ENCODE data around the gene BECN2. TPM values are rescaled to one million over a fixed set of nuclear protein-coding genes. Genes with fewer than 3 reads are reported as not detected.

Gene BECN2
- total RNA-seq, 4 donors from 2014 or later = 0.20 TPM; not detected in 3

GRCh38 chr1:241924080-241924808 lies 33.3 kb upstream of the BECN2 start:
- Histone ChIP-seq H3K4me1 (no peaks in the 10 kb centered on the region), H3K9me3 (no peaks in the 10 kb centered on the region), H3K27ac (no peak overlapping the region), H3K4me3 (no peak overlapping the region), H3K36me3 (no peaks in the 10 kb centered on the region), H3K27me3 (no peaks in the 10 kb centered on the region)
- intact Hi-C loops (cut with DNase I; ENCODE audit: low total_unique reads) (no loop called here), in situ Hi-C loops (cut with MboI; ENCODE audit: low sequenced_read_pairs in 4 of 4) (no loop called here)
- DNase-seq (no peak), ATAC-seq (no peak)
- TF ChIP-seq POLR2A (IDR thresholded peaks at IDR 0.05) (no peak), CTCF (IDR thresholded peaks at IDR 0.05 in 4 of 5, conservative IDR thresholded peaks at IDR 0.05 in 1 of 5) (no peak)

- ATAC-seq (no peak), DNase-seq (no peak)
- intact Hi-C loops (cut with DNase I; ENCODE audit: low total_unique reads) = no loop called here
- TF ChIP-seq CTCF (IDR thresholded peaks at IDR 0.05 in 4 of 5, conservative IDR thresholded peaks at IDR 0.05 in 1 of 5) = no peak
- no peak for TF ChIP-seq POLR2A (IDR thresholded peaks at IDR 0.05)
- Histone ChIP-seq H3K4me1 (no peaks in the 10 kb centered on the region), H3K9me3 (no peaks in the 10 kb centered on the region), H3K36me3 (no peaks in the 10 kb centered on the region), H3K27ac (no peak overlapping the region), H3K27me3 (no peaks in the 10 kb centered on the region), H3K4me3 (no peak overlapping the region)
- in situ Hi-C loops (cut with MboI; ENCODE audit: low sequenced_read_pairs in 4 of 4) = no loop called here
Measured at GRCh38 chr1:241926141-241926540, 31.4 kb upstream of the BECN2 start.

GRCh38 chr1:241927321-241927720 lies 30.2 kb upstream of the BECN2 start:
- no peaks in the 10 kb centered on the region for H3K27me3 ChIP-seq
- no peak for DNase-seq
- in situ Hi-C loops (cut with MboI; ENCODE audit: low sequenced_read_pairs in 4 of 4) (no loop called here), intact Hi-C loops (cut with DNase I; ENCODE audit: low total_unique reads) (no loop called here)
- no peak overlapping the region for H3K27ac ChIP-seq
- no peaks in the 10 kb centered on the region for H3K9me3 ChIP-seq
- no peak for ATAC-seq
- H3K4me3 ChIP-seq = no peak overlapping the region
- TF ChIP-seq CTCF (IDR thresholded peaks at IDR 0.05 in 4 of 5, conservative IDR thresholded peaks at IDR 0.05 in 1 of 5) = no peak
- H3K4me1 ChIP-seq = no peaks in the 10 kb centered on the region
- H3K36me3 ChIP-seq = no peaks in the 10 kb centered on the region

- ATAC-seq = no peak
- in situ Hi-C loops (cut with MboI; ENCODE audit: low sequenced_read_pairs in 4 of 4) = no loop called here
Measured at GRCh38 chr1:241932845-241933244, 24.7 kb upstream of the BECN2 start.

More at GRCh38 chr1:241932845-241933244, 24.7 kb upstream of the BECN2 start:
- H3K9me3 ChIP-seq = no peaks in the 10 kb centered on the region
- no peak overlapping the region for H3K27ac ChIP-seq
- H3K27me3 ChIP-seq = no peaks in the 10 kb centered on the region
- TF ChIP-seq CTCF (IDR thresholded peaks at IDR 0.05 in 4 of 5, conservative IDR thresholded peaks at IDR 0.05 in 1 of 5) (no peak), POLR2A (IDR thresholded peaks at IDR 0.05) (no peak)
- intact Hi-C loops (cut with DNase I; ENCODE audit: low total_unique reads) = no loop called here
- H3K4me3 ChIP-seq = no peak overlapping the region
- no peaks in the 10 kb centered on the region for H3K4me1 ChIP-seq
- DNase-seq = no peak
- no peaks in the 10 kb centered on the region for H3K36me3 ChIP-seq

All from gastrocnemius medialis (tissue), 4 donors.